ENCODE measurements around the gene PRRT2.
"Not testable (repeated sequence)": the region's sequence is repeated elsewhere in the genome, so short reads cannot be mapped to it uniquely, and the experiment has no call there.

Gene PRRT2

GRCh38 chr16:29784901-29785500 lies 27.0 kb upstream of the PRRT2 start:
- Histone ChIP-seq H3K4me3 (ENCODE audit: severe bottlenecking) (no peak overlapping the region), H3K9me3 (ENCODE audit: severe bottlenecking) (no peaks in the 10 kb centered on the region), H3K36me3 (ENCODE audit: low read depth) (no peaks in the 10 kb centered on the region), H3K4me1 (ENCODE audit: insufficient read depth, poor library complexity, severe bottlenecking) (peaks cover 7% of the 10 kb centered on the region), H3K27ac (ENCODE audit: poor library complexity, severe bottlenecking) (no peak overlapping the region), H3K27me3 (ENCODE audit: insufficient read depth, poor library complexity, severe bottlenecking) (no peaks in the 10 kb centered on the region)
- peak; percentile 46 for TF ChIP-seq CTCF (IDR thresholded peaks at IDR 0.05; ENCODE audit: poor library complexity, severe bottlenecking)
- DNase-seq (ENCODE audit: low spot score) (no peak), ATAC-seq (ENCODE audit: low read depth) (no peak)

GRCh38 chr16:29787155-29787554 lies 24.8 kb upstream of the PRRT2 start:
- H3K27me3 ChIP-seq (ENCODE audit: insufficient read depth, poor library complexity, severe bottlenecking); H3K9me3 ChIP-seq (ENCODE audit: severe bottlenecking); H3K4me1 ChIP-seq (ENCODE audit: insufficient read depth, poor library complexity, severe bottlenecking); ATAC-seq (ENCODE audit: low read depth); H3K27ac ChIP-seq (ENCODE audit: poor library complexity, severe bottlenecking); H3K36me3 ChIP-seq (ENCODE audit: low read depth); H3K4me3 ChIP-seq (ENCODE audit: severe bottlenecking); DNase-seq (ENCODE audit: low spot score): not testable (repeated sequence)

GRCh38 chr16:29789775-29790182 lies 22.2 kb upstream of the PRRT2 start:
- ATAC-seq (ENCODE audit: low read depth) (no peak), DNase-seq (ENCODE audit: low spot score) (no peak)
- Histone ChIP-seq H3K9me3 (ENCODE audit: severe bottlenecking) (no peaks in the 10 kb centered on the region), H3K27me3 (ENCODE audit: insufficient read depth, poor library complexity, severe bottlenecking) (no peaks in the 10 kb centered on the region), H3K4me3 (ENCODE audit: severe bottlenecking) (peak overlapping the region; percentile 66), H3K36me3 (ENCODE audit: low read depth) (peaks cover 13% of the 10 kb centered on the region; the same call in 1 of the 2 replicates), H3K27ac (ENCODE audit: poor library complexity, severe bottlenecking) (peak overlapping the region; percentile 44), H3K4me1 (ENCODE audit: insufficient read depth, poor library complexity, severe bottlenecking) (peaks cover 3% of the 10 kb centered on the region)
- TF ChIP-seq CTCF (IDR thresholded peaks at IDR 0.05; ENCODE audit: poor library complexity, severe bottlenecking), result no peak

- ATAC-seq (ENCODE audit: low read depth), result peak; percentile 97
- Histone ChIP-seq H3K4me3 (ENCODE audit: severe bottlenecking) (peak within 1 kb of the TSS; percentile 66), H3K4me1 (ENCODE audit: insufficient read depth, poor library complexity, severe bottlenecking) (peaks cover 3% of the 10 kb centered on the region)
Observed at GRCh38 chr16:29790183-29790948, 21.6 kb upstream of the PRRT2 start, which contains the start of gene KIF22. Gene KIF22, plus strand, starts transcription at chr16:29790751. Its CDS starts 9 bp downstream, at chr16:29790760.

More at GRCh38 chr16:29790183-29790948, 21.6 kb upstream of the PRRT2 start, which contains the start of gene KIF22:
- Histone ChIP-seq H3K36me3 (ENCODE audit: low read depth) (peaks cover 19% of the 10 kb centered on the region), H3K9me3 (ENCODE audit: severe bottlenecking) (no peaks in the 10 kb centered on the region), H3K27me3 (ENCODE audit: insufficient read depth, poor library complexity, severe bottlenecking) (no peaks in the 10 kb centered on the region), H3K27ac (ENCODE audit: poor library complexity, severe bottlenecking) (peak within 1 kb of the TSS; percentile 44)
- peak; percentile 99 for DNase-seq (ENCODE audit: low spot score)
- TF ChIP-seq CTCF (IDR thresholded peaks at IDR 0.05; ENCODE audit: poor library complexity, severe bottlenecking), result peak; percentile 82
